Adrenal gland (tissue), 12 donors: ENCODE measurements around the gene ZNF155. TPM values are rescaled to one million over a fixed set of nuclear protein-coding genes. Genes with fewer than 3 reads are reported as not detected.

Source experiments
- DNase-seq, 7 donors: peaks; one replicate each; pipeline ENCODE4 v3.0.0-alpha.2; 2019 to 2020
- H3K27ac ChIP-seq, 5 donors: fragments of 200-600 bp; sonication (generic) in 4 of 5; 1 replicate in 3 of 5; 2 replicates in 2 of 5; pipeline versions ENCODE4 v1.5.1 to v1.8.0; 2016 to 2020; ENCODE audit warnings: mild to moderate bottlenecking in 1 of 5
- H3K27me3 ChIP-seq: fragments of 200-600 bp; 2 replicates; pipeline ENCODE4 v1.8.0; 2021
- H3K36me3 ChIP-seq, 2 donors: fragments of 200-600 bp; replicated peaks in 1 of 2; 1 replicate in 1 of 2; 2 replicates in 1 of 2; pipeline versions ENCODE4 v1.5.1 to v1.8.0; 2018 to 2022
- H3K4me1 ChIP-seq, 2 donors: fragments of 200-600 bp; replicated peaks in 1 of 2; 1 replicate in 1 of 2; 2 replicates in 1 of 2; pipeline versions ENCODE4 v1.5.1 to v1.8.0; 2018 to 2021
- H3K4me3 ChIP-seq, 4 donors: fragments of 200-600 bp; sonication (generic) in 3 of 4; one replicate each; pipeline ENCODE4 v1.5.1; 2016 to 2018
- H3K9me3 ChIP-seq, 3 donors: fragments of 200-600 bp; sonication (generic) in 1 of 3; replicated peaks in 1 of 3; 1 replicate in 2 of 3; 2 replicates in 1 of 3; pipeline versions ENCODE4 v1.5.1 to v1.8.0; 2016 to 2021
- POLR2A ChIP-seq, 2 donors: fragments of 450-650 bp; IDR thresholded peaks; one replicate each; pipeline ENCODE4 v1.6.1; 2017; ENCODE audit warnings: antibody characterized with exemption in 2 of 2, mild to moderate bottlenecking in 2 of 2, moderate library complexity in 1 of 2
- WGBS, 4 donors: extraction: QIAGEN DNeasy Blood & Tissue Kit in 2 of 4; methylation state at CpG; one replicate each; pipeline versions ENCODE4 v1.1.5 to v1.1.7; 2013 to 2017; 5-methylcytosine and 5-hydroxymethylcytosine counted together
- intact Hi-C, 2 donors: fragments of 100-400 bp; cut with DNase I; formaldehyde crosslinking; loops; one replicate each; pipeline versions ENCODE4 v1.14.1 to v1.15.0; 2022 to 2023
- polyA plus RNA-seq, 3 donors: library from polyadenylated mRNA; stranded (reverse); fragments of 200-250 nt in 2 of 3; fragments of 350-450 nt in 1 of 3; fragmentation: Illumina TruSeq in 1 of 3; extraction: RNeasy Lipid Tissue Mini Kit (QIAGEN cat#74804) in 1 of 3; gene quantifications; one replicate each; pipeline ENCODE4 v1.2.3, GENCODE V29; 2013 to 2014
- total RNA-seq, 9 donors: library from RNA; depleted of rRNA in 4 of 9; stranded (reverse); fragments of >200 nt in 4 of 9; fragments of 120-200 nt in 1 of 9; fragmentation: NEBNext Ultra II Directional in 1 of 9; extraction: Animal tissue kit (Norgen Biotek cat#: 25700) in 1 of 9; gene quantifications; one replicate each; pipeline versions ENCODE4 v1.1.0 to v1.2.4, GENCODE V29; 2013 to 2023
- TF ChIP-seq, protein P1 (sequence below), 6 experiments: fragments of 450-650 bp in 4 of 6; fragments of 200-600 bp in 2 of 6; sonication (generic) in 1 of 6; IDR thresholded peaks; 1 replicate in 5 of 6; 2 replicates in 1 of 6; pipeline versions ENCODE4 v1.5.1 to v1.8.0; 2016 to 2021; ENCODE audit warnings: antibody characterized with exemption in 6 of 6, mild to moderate bottlenecking in 2 of 6, moderate library complexity in 1 of 6
- donor health status: healthy with polysubstance abuse.
- donor health status: Bipolar disorder and iron deficiency.
- donor health status: DM: yes; HTN: yes; CAD: no.
- donor health status: DM: no; HTN: no; CAD: no.
- donor health status: DM: no; HTN: no; CAD: no.
- donor health status: DM: yes; HTN: yes; CAD: no.

ZNF155 gene
- total and polyA plus RNA-seq, 12 donors: 2.6 to 18.8 (median 11.0) TPM

DNA sequence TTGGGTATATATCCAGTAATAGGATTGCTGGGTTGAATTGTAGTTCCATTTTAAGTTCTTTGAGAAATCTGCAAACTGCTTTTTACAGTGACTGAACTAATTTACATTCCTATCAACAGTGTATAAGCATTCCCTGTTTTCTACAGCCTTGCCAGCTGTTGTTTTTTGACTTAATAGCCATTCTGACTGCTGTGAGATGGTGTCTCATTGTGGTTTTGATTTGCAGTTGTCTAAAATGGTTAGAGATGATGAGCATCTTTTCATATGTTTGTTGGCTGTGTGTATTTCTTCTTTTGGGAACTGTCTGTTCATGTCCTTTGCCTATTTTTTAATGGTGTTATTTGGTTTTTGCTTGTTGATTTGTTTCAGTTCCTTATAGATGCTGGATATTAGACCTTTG, 37.2 kb downstream of the ZNF155 start:
- peaks cover 0 to 5% of the 10 kb centered on the region in 2 donors for H3K4me1 ChIP-seq
- H3K9me3 ChIP-seq: no peaks in the 10 kb centered on the region
- intact Hi-C loops: no loop called here
- no peaks in the 10 kb centered on the region for H3K27me3 ChIP-seq
- no peaks in the 10 kb centered on the region for H3K36me3 ChIP-seq
- H3K4me3 ChIP-seq: no peak overlapping the region
- DNase-seq: no peak
- no peak overlapping the region for H3K27ac ChIP-seq
- TF ChIP-seq, protein P1, sequence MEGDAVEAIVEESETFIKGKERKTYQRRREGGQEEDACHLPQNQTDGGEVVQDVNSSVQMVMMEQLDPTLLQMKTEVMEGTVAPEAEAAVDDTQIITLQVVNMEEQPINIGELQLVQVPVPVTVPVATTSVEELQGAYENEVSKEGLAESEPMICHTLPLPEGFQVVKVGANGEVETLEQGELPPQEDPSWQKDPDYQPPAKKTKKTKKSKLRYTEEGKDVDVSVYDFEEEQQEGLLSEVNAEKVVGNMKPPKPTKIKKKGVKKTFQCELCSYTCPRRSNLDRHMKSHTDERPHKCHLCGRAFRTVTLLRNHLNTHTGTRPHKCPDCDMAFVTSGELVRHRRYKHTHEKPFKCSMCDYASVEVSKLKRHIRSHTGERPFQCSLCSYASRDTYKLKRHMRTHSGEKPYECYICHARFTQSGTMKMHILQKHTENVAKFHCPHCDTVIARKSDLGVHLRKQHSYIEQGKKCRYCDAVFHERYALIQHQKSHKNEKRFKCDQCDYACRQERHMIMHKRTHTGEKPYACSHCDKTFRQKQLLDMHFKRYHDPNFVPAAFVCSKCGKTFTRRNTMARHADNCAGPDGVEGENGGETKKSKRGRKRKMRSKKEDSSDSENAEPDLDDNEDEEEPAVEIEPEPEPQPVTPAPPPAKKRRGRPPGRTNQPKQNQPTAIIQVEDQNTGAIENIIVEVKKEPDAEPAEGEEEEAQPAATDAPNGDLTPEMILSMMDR (IDR thresholded peaks at IDR 0.05): no peak
- no peak for TF ChIP-seq POLR2A (IDR thresholded peaks at IDR 0.05)

GRCh38 chr19:44024900-44025216, 40.9 kb downstream of the ZNF155 start:
- Histone ChIP-seq H3K27me3 (no peaks in the 10 kb centered on the region), H3K4me3 (peak overlapping the region; percentile 9 to 89 (median 36)), H3K36me3 (peaks cover 0 to 27% of the 10 kb centered on the region in 2 donors), H3K4me1 (peaks cover 0 to 5% of the 10 kb centered on the region in 2 donors), H3K27ac (peak overlapping the region in 2 of 5 donors; percentile 58 to 70), H3K9me3 (peaks cover 0 to under 1% (median 0%) of the 10 kb centered on the region in 3 donors)
- TF ChIP-seq POLR2A (IDR thresholded peaks at IDR 0.05): no peak
- TF ChIP-seq, protein P1 (IDR thresholded peaks at IDR 0.05): no peak
- no peak for DNase-seq
- intact Hi-C loops: no loop called here
- 42 to 45% (median 44%) methylated on average over 4 of the region's 4 CpGs for WGBS, 4 donors

- intact Hi-C loops: no loop called here
- WGBS, 4 donors: 2 to 3% (median 3%) methylated on average over 17 to 37 of the region's 37 CpGs
- peaks cover 0 to 6% (median 0%) of the 10 kb centered on the region in 3 donors for H3K9me3 ChIP-seq
- H3K27ac ChIP-seq: peak within 1 kb of the TSS in 3 of 5 donors; percentile 58 to 70 (median 65)
- H3K4me1 ChIP-seq: peaks cover 0 to 5% of the 10 kb centered on the region in 2 donors
- peak within 1 kb of the TSS; percentile 9 to 89 (median 49) for H3K4me3 ChIP-seq
- peak; percentile 82 to 94 (median 90) for DNase-seq
- peaks cover 0 to 32% of the 10 kb centered on the region in 2 donors for H3K36me3 ChIP-seq
- TF ChIP-seq, protein P1 (IDR thresholded peaks at IDR 0.05): no peak
- TF ChIP-seq POLR2A (IDR thresholded peaks at IDR 0.05): peak in 1 of 2 donors; percentile 26
- H3K27me3 ChIP-seq: no peaks in the 10 kb centered on the region
Observed at GRCh38 chr19:44025217-44025936, 41.4 kb downstream of the ZNF155 start, which contains the start of gene ZNF222. Gene ZNF222, plus strand, starts transcription at chr19:44025379. Its CDS starts 58 bp downstream, at chr19:44025437.

GRCh38 chr19:44026622-44027021, 42.6 kb downstream of the ZNF155 start:
- 93 to 98% (median 97%) methylated on average over 6 of the region's 6 CpGs for WGBS, 4 donors
- Histone ChIP-seq H3K4me3 (no peak overlapping the region), H3K36me3 (peaks cover 0 to 45% of the 10 kb centered on the region in 2 donors), H3K4me1 (peaks cover 0 to 5% of the 10 kb centered on the region in 2 donors), H3K9me3 (peaks cover 0 to 18% (median 0%) of the 10 kb centered on the region in 3 donors), H3K27ac (no peak overlapping the region), H3K27me3 (no peaks in the 10 kb centered on the region)
- TF ChIP-seq POLR2A (IDR thresholded peaks at IDR 0.05): no peak
- TF ChIP-seq, protein P1 (IDR thresholded peaks at IDR 0.05): no peak
- no peak for DNase-seq
- intact Hi-C loops: no loop called here
